ENCODE results near the gene NFIX.

The NFIX gene

GRCh38 chr19:12990853-12991252, 4.4 kb upstream of the NFIX start:
- no peak for DNase-seq

- no peak for DNase-seq
These were observed 4.0 kb upstream of the NFIX start for GRCh38 chr19:12991296-12991695.

GRCh38 chr19:12992729-12993128, 2.5 kb upstream of the NFIX start:
- DNase-seq: no peak

GRCh38 chr19:12993562-12993961, 1.7 kb upstream of the NFIX start:
- no peak for DNase-seq

GRCh38 chr19:12995596-12996405, 526 bp downstream of the NFIX start:
- no peak for DNase-seq

- no peak for DNase-seq
These were observed 1.3 kb downstream of the NFIX start for GRCh38 chr19:12996406-12997094.

- no peak for DNase-seq
These were observed 2.1 kb downstream of the NFIX start for GRCh38 chr19:12997179-12997966.

GRCh38 chr19:12997967-12998940, 3.0 kb downstream of the NFIX start:
- no peak for DNase-seq

- no peak for DNase-seq
These were observed 5.9 kb downstream of the NFIX start for GRCh38 chr19:13001166-13001501.

- no peak for DNase-seq
These were observed 6.4 kb downstream of the NFIX start for GRCh38 chr19:13001502-13002165.

GRCh38 chr19:13002166-13002898, 7.1 kb downstream of the NFIX start:
- no peak for DNase-seq

GRCh38 chr19:13003081-13003480, 7.8 kb downstream of the NFIX start:
- no peak for DNase-seq

GRCh38 chr19:13004273-13004672, 9.0 kb downstream of the NFIX start:
- no peak for DNase-seq

- no peak for DNase-seq
These were observed 10.0 kb downstream of the NFIX start for GRCh38 chr19:13005253-13005652.

GRCh38 chr19:13005861-13006370, 10.6 kb downstream of the NFIX start:
- no peak for DNase-seq

GRCh38 chr19:13006431-13007281, 11.4 kb downstream of the NFIX start:
- no peak for DNase-seq

- no peak for DNase-seq
These were observed 12.2 kb downstream of the NFIX start for GRCh38 chr19:13007292-13008045.

GRCh38 chr19:13008926-13009787, 13.9 kb downstream of the NFIX start:
- DNase-seq: no peak
